ENCODE results near the gene COL18A1.

COL18A1 gene

GRCh38 chr21:45551783-45552695, 147.1 kb downstream of the COL18A1 start:
- H3K4me1 ChIP-seq (ENCODE audit: insufficient read depth, low read length) = no peaks in the 10 kb centered on the region
- H3K4me3 ChIP-seq (ENCODE audit: low read depth in 1 of 2, low read length in 2 of 2) = no peak overlapping the region
- no peak overlapping the region for H3K9ac ChIP-seq (ENCODE audit: low read length)
- H3K9me3 ChIP-seq (ENCODE audit: low read length) = no peaks in the 10 kb centered on the region
- H3K36me3 ChIP-seq (ENCODE audit: insufficient read depth, low read length) = no peaks in the 10 kb centered on the region
- H3K27me3 ChIP-seq (ENCODE audit: control insufficient read depth in 1 of 2, insufficient read depth in 2 of 2, low read length in 2 of 2) = no peaks in the 10 kb centered on the region
- H3K27ac ChIP-seq (ENCODE audit: low read depth, low read length) = no peak overlapping the region

- Histone ChIP-seq H3K27ac (ENCODE audit: low read depth, low read length) (no peak overlapping the region), H3K27me3 (ENCODE audit: control insufficient read depth in 1 of 2, insufficient read depth in 2 of 2, low read length in 2 of 2) (no peaks in the 10 kb centered on the region), H3K4me1 (ENCODE audit: insufficient read depth, low read length) (no peaks in the 10 kb centered on the region), H3K9ac (ENCODE audit: low read length) (no peak overlapping the region), H3K36me3 (ENCODE audit: insufficient read depth, low read length) (no peaks in the 10 kb centered on the region), H3K4me3 (ENCODE audit: low read depth in 1 of 2, low read length in 2 of 2) (no peak overlapping the region), H3K9me3 (ENCODE audit: low read length) (no peaks in the 10 kb centered on the region)
These were observed 147.9 kb downstream of the COL18A1 start for GRCh38 chr21:45552696-45553391.

GRCh38 chr21:45554477-45555175, 149.7 kb downstream of the COL18A1 start:
- peak overlapping the region; percentile 39 for H3K9ac ChIP-seq (ENCODE audit: low read length)
- H3K36me3 ChIP-seq (ENCODE audit: insufficient read depth, low read length) = no peaks in the 10 kb centered on the region
- no peaks in the 10 kb centered on the region for H3K27me3 ChIP-seq (ENCODE audit: control insufficient read depth in 1 of 2, insufficient read depth in 2 of 2, low read length in 2 of 2)
- H3K4me1 ChIP-seq (ENCODE audit: insufficient read depth, low read length) = no peaks in the 10 kb centered on the region
- H3K27ac ChIP-seq (ENCODE audit: low read depth, low read length) = peak overlapping the region; percentile 85
- H3K4me3 ChIP-seq (ENCODE audit: low read depth in 1 of 2, low read length in 2 of 2) = peak overlapping the region; percentile 61 to 66
- no peaks in the 10 kb centered on the region for H3K9me3 ChIP-seq (ENCODE audit: low read length)

- Histone ChIP-seq H3K4me1 (ENCODE audit: insufficient read depth, low read length) (no peaks in the 10 kb centered on the region), H3K36me3 (ENCODE audit: insufficient read depth, low read length) (no peaks in the 10 kb centered on the region), H3K27ac (ENCODE audit: low read depth, low read length) (no peak overlapping the region), H3K27me3 (ENCODE audit: control insufficient read depth in 1 of 2, insufficient read depth in 2 of 2, low read length in 2 of 2) (peaks cover 0 to 5% of the 10 kb centered on the region in 2 donors), H3K9me3 (ENCODE audit: low read length) (no peaks in the 10 kb centered on the region), H3K9ac (ENCODE audit: low read length) (no peak overlapping the region), H3K4me3 (ENCODE audit: low read depth in 1 of 2, low read length in 2 of 2) (no peak overlapping the region)
These were observed 150.2 kb downstream of the COL18A1 start for GRCh38 chr21:45555251-45555556.

GRCh38 chr21:45555557-45556301, 150.8 kb downstream of the COL18A1 start:
- Histone ChIP-seq H3K27me3 (ENCODE audit: control insufficient read depth in 1 of 2, insufficient read depth in 2 of 2, low read length in 2 of 2) (peaks cover 0 to 7% of the 10 kb centered on the region in 2 donors), H3K36me3 (ENCODE audit: insufficient read depth, low read length) (no peaks in the 10 kb centered on the region), H3K9me3 (ENCODE audit: low read length) (no peaks in the 10 kb centered on the region), H3K4me3 (ENCODE audit: low read depth in 1 of 2, low read length in 2 of 2) (peak overlapping the region in 1 of 2 donors; percentile 14), H3K27ac (ENCODE audit: low read depth, low read length) (peak overlapping the region; percentile 77), H3K4me1 (ENCODE audit: insufficient read depth, low read length) (no peaks in the 10 kb centered on the region), H3K9ac (ENCODE audit: low read length) (no peak overlapping the region)

- Histone ChIP-seq H3K4me1 (ENCODE audit: insufficient read depth, low read length) (no peaks in the 10 kb centered on the region), H3K9ac (ENCODE audit: low read length) (no peak overlapping the region), H3K27me3 (ENCODE audit: control insufficient read depth in 1 of 2, insufficient read depth in 2 of 2, low read length in 2 of 2) (peaks cover 0 to 7% of the 10 kb centered on the region in 2 donors), H3K27ac (ENCODE audit: low read depth, low read length) (peak overlapping the region; percentile 77), H3K9me3 (ENCODE audit: low read length) (no peaks in the 10 kb centered on the region), H3K4me3 (ENCODE audit: low read depth in 1 of 2, low read length in 2 of 2) (no peak overlapping the region), H3K36me3 (ENCODE audit: insufficient read depth, low read length) (no peaks in the 10 kb centered on the region)
These were observed 151.3 kb downstream of the COL18A1 start for GRCh38 chr21:45556302-45556644.

GRCh38 chr21:45556645-45557615, 152.0 kb downstream of the COL18A1 start:
- Histone ChIP-seq H3K9ac (ENCODE audit: low read length) (no peak overlapping the region), H3K27me3 (ENCODE audit: control insufficient read depth in 1 of 2, insufficient read depth in 2 of 2, low read length in 2 of 2) (peaks cover 0 to 7% of the 10 kb centered on the region in 2 donors), H3K4me1 (ENCODE audit: insufficient read depth, low read length) (no peaks in the 10 kb centered on the region), H3K4me3 (ENCODE audit: low read depth in 1 of 2, low read length in 2 of 2) (no peak overlapping the region), H3K27ac (ENCODE audit: low read depth, low read length) (no peak overlapping the region), H3K9me3 (ENCODE audit: low read length) (no peaks in the 10 kb centered on the region), H3K36me3 (ENCODE audit: insufficient read depth, low read length) (no peaks in the 10 kb centered on the region)

GRCh38 chr21:45557616-45558043, 152.7 kb downstream of the COL18A1 start:
- H3K36me3 ChIP-seq (ENCODE audit: insufficient read depth, low read length) = no peaks in the 10 kb centered on the region
- H3K9me3 ChIP-seq (ENCODE audit: low read length) = no peaks in the 10 kb centered on the region
- no peak overlapping the region for H3K9ac ChIP-seq (ENCODE audit: low read length)
- H3K27ac ChIP-seq (ENCODE audit: low read depth, low read length) = no peak overlapping the region
- H3K4me3 ChIP-seq (ENCODE audit: low read depth in 1 of 2, low read length in 2 of 2) = no peak overlapping the region
- H3K27me3 ChIP-seq (ENCODE audit: control insufficient read depth in 1 of 2, insufficient read depth in 2 of 2, low read length in 2 of 2) = peaks cover 0 to 7% of the 10 kb centered on the region in 2 donors
- H3K4me1 ChIP-seq (ENCODE audit: insufficient read depth, low read length) = no peaks in the 10 kb centered on the region

- H3K9ac ChIP-seq (ENCODE audit: low read length) = no peak overlapping the region
- no peaks in the 10 kb centered on the region for H3K4me1 ChIP-seq (ENCODE audit: insufficient read depth, low read length)
- peaks cover 0 to 7% of the 10 kb centered on the region in 2 donors for H3K27me3 ChIP-seq (ENCODE audit: control insufficient read depth in 1 of 2, insufficient read depth in 2 of 2, low read length in 2 of 2)
These were observed 153.2 kb downstream of the COL18A1 start for GRCh38 chr21:45558044-45558721.

More at GRCh38 chr21:45558044-45558721, 153.2 kb downstream of the COL18A1 start:
- Histone ChIP-seq H3K27ac (ENCODE audit: low read depth, low read length) (no peak overlapping the region), H3K9me3 (ENCODE audit: low read length) (no peaks in the 10 kb centered on the region), H3K36me3 (ENCODE audit: insufficient read depth, low read length) (no peaks in the 10 kb centered on the region), H3K4me3 (ENCODE audit: low read depth in 1 of 2, low read length in 2 of 2) (no peak overlapping the region)
